H9 (cell line): ENCODE measurements around the gene PMF1. TPM values are rescaled to one million over a fixed set of nuclear protein-coding genes. Genes with fewer than 3 reads are reported as not detected.

Source experiments
- DNase-seq: peaks from one replicate; pipeline ENCODE4 v3.0.0-alpha.2; 2017
- H2AFZ ChIP-seq: one replicate; pipeline ENCODE4 v1.6.1; 2013; ENCODE audit warnings: mild to moderate bottlenecking, low read length, control low read depth, moderate library complexity
- H2AK5ac ChIP-seq: 2 replicates; pipeline ENCODE4 v1.6.1; 2013; ENCODE audit warnings: low read length, control low read depth, mixed read lengths; ENCODE audit not compliant: insufficient read length
- H2BK120ac ChIP-seq: one replicate; pipeline ENCODE4 v1.6.1; 2013; ENCODE audit warnings: low read depth, mild to moderate bottlenecking, low read length, control low read depth, inconsistent platforms; ENCODE audit not compliant: poor library complexity, severe bottlenecking
- H2BK12ac ChIP-seq: 2 replicates; pipeline ENCODE4 v1.6.1; 2013; ENCODE audit warnings: low read length, control low read depth, mixed read lengths, low read depth; ENCODE audit not compliant: insufficient read length
- H2BK15ac ChIP-seq: 2 replicates; pipeline ENCODE4 v1.6.1; 2013; ENCODE audit warnings: low read depth, low read length, control low read depth
- H2BK20ac ChIP-seq: one replicate; pipeline ENCODE4 v1.6.1; 2013; ENCODE audit warnings: low read depth, mild to moderate bottlenecking, low read length, control low read depth, inconsistent platforms; ENCODE audit not compliant: poor library complexity, severe bottlenecking
- H2BK5ac ChIP-seq: 2 replicates; pipeline ENCODE4 v1.6.1; 2013; ENCODE audit warnings: low read length, control low read depth, mixed read lengths; ENCODE audit not compliant: insufficient read length
- H3K14ac ChIP-seq: 2 replicates; pipeline ENCODE4 v1.6.1; 2013; ENCODE audit warnings: low read length, control low read depth; ENCODE audit not compliant: insufficient read depth
- H3K18ac ChIP-seq: 2 replicates; pipeline ENCODE4 v1.6.1; 2013; ENCODE audit warnings: low read depth, mild to moderate bottlenecking, mixed read lengths, low read length, control low read depth; ENCODE audit not compliant: insufficient read length
- H3K23ac ChIP-seq: 2 replicates; pipeline ENCODE4 v1.6.1; 2013; ENCODE audit warnings: low read length, control low read depth, mixed read lengths, low read depth; ENCODE audit not compliant: insufficient read length
- H3K23me2 ChIP-seq: 2 replicates; pipeline ENCODE4 v1.6.1; 2013; ENCODE audit warnings: low read depth, mild to moderate bottlenecking, mixed read lengths, low read length, control low read depth; ENCODE audit not compliant: insufficient read length, poor library complexity, severe bottlenecking
- H3K27ac ChIP-seq: 2 replicates; pipeline ENCODE4 v1.5.1; 2013; ENCODE audit warnings: low read length, control low read depth, mixed read lengths, low read depth; ENCODE audit not compliant: insufficient read length
- H3K27me3 ChIP-seq: 2 replicates; pipeline ENCODE4 v1.6.1; 2013; ENCODE audit warnings: low read length, control low read depth, inconsistent platforms; ENCODE audit not compliant: insufficient read depth
- H3K4ac ChIP-seq: 2 replicates; pipeline ENCODE4 v1.6.1; 2013; ENCODE audit warnings: low read depth, mild to moderate bottlenecking, control low read depth, inconsistent platforms, low read length, moderate library complexity
- H3K4me1 ChIP-seq: 2 replicates; pipeline ENCODE4 v1.6.1; 2013; ENCODE audit warnings: low read length, control low read depth, inconsistent platforms; ENCODE audit not compliant: insufficient read depth
- H3K4me2 ChIP-seq: 2 replicates; pipeline ENCODE4 v1.6.1; 2013; ENCODE audit warnings: low read length, control low read depth, mixed read lengths; ENCODE audit not compliant: insufficient read length, insufficient read depth
- H3K56ac ChIP-seq: 2 replicates; pipeline ENCODE4 v1.6.1; 2013; ENCODE audit warnings: low read depth, mild to moderate bottlenecking, mixed read lengths, low read length, control low read depth; ENCODE audit not compliant: insufficient read length
- H3K79me1 ChIP-seq: 2 replicates; pipeline ENCODE4 v1.6.1; 2013; ENCODE audit warnings: low read depth, mild to moderate bottlenecking, moderate library complexity, low read length, control low read depth, inconsistent platforms; ENCODE audit not compliant: insufficient read depth, poor library complexity, severe bottlenecking
- H3K79me2 ChIP-seq: 2 replicates; pipeline ENCODE4 v1.6.1; 2013; ENCODE audit warnings: low read length, control low read depth, inconsistent platforms; ENCODE audit not compliant: insufficient read depth
- H3K9ac ChIP-seq: 2 replicates; pipeline ENCODE4 v1.6.1; 2013; ENCODE audit warnings: low read length, control low read depth, mixed read lengths; ENCODE audit not compliant: insufficient read length; ENCODE audit errors: extremely low read depth
- H3K9me3 ChIP-seq: one replicate; pipeline ENCODE4 v1.6.1; 2013; ENCODE audit warnings: low read depth, low read length, inconsistent platforms; ENCODE audit not compliant: control insufficient read depth
- H3T11ph ChIP-seq: one replicate; pipeline ENCODE4 v1.6.1; 2013; ENCODE audit warnings: mild to moderate bottlenecking, low read length, control low read depth, inconsistent platforms
- H4K20me1 ChIP-seq: one replicate; pipeline ENCODE4 v1.6.1; 2013; ENCODE audit not compliant: control insufficient read depth, insufficient read length, insufficient read depth
- H4K5ac ChIP-seq: 2 replicates; pipeline ENCODE4 v1.6.1; 2013; ENCODE audit warnings: low read depth, mild to moderate bottlenecking, mixed read lengths, low read length, control low read depth; ENCODE audit not compliant: insufficient read length
- H4K8ac ChIP-seq: replicated peaks from 2 replicates; pipeline ENCODE4 v1.6.1; 2013; ENCODE audit warnings: low read length, control low read depth, mixed read lengths, low read depth; ENCODE audit not compliant: insufficient read length
- H4K91ac ChIP-seq: 2 replicates; pipeline ENCODE4 v1.6.1; 2013; ENCODE audit warnings: low read depth, mild to moderate bottlenecking, moderate library complexity, mixed read lengths, low read length, control low read depth; ENCODE audit not compliant: insufficient read length
- H3K27ac Mint-ChIP-seq, 3 experiments: 2 replicates in 2 of 3; 3 replicates in 1 of 3; pipeline ENCODE4 v1.8.0; 2020 to 2021; ENCODE audit warnings: mixed read lengths in 3 of 3, mild to moderate bottlenecking in 1 of 3, moderate library complexity in 1 of 3
- H3K27me3 Mint-ChIP-seq: 2 replicates; pipeline ENCODE4 v1.8.0; 2021; ENCODE audit warnings: low read depth, mild to moderate bottlenecking, moderate library complexity, mixed read lengths
- H3K36me3 Mint-ChIP-seq, 3 experiments: 2 replicates in 2 of 3; 3 replicates in 1 of 3; pipeline ENCODE4 v1.8.0; 2020 to 2021; ENCODE audit warnings: low read depth in 3 of 3, mixed read lengths in 3 of 3; ENCODE audit not compliant: insufficient read depth in 1 of 3
- H3K4me1 Mint-ChIP-seq, 2 experiments: 2 replicates each; pipeline ENCODE4 v1.8.0; 2020; ENCODE audit warnings: mixed read lengths in 2 of 2
- H3K4me3 Mint-ChIP-seq, 2 experiments: 2 replicates in 1 of 2; 3 replicates in 1 of 2; pipeline ENCODE4 v1.8.0; 2020 to 2021; ENCODE audit warnings: mild to moderate bottlenecking in 2 of 2, mixed read lengths in 2 of 2, moderate library complexity in 1 of 2
- H3K9me3 Mint-ChIP-seq, 2 experiments: 2 replicates in 1 of 2; 3 replicates in 1 of 2; pipeline ENCODE4 v1.8.0; 2020; ENCODE audit warnings: mild to moderate bottlenecking in 2 of 2, mixed read lengths in 2 of 2, moderate library complexity in 1 of 2
- CTCF ChIP-seq: fragments of 200-600 bp; sonication (generic); conservative IDR thresholded peaks from 3 replicates; pipeline ENCODE4 v1.8.0; 2021; ENCODE audit warnings: antibody characterized with exemption, mild to moderate bottlenecking
- WGBS: extraction: QIAGEN DNeasy Blood & Tissue Kit; methylation state at CpG from one replicate; pipeline ENCODE4 v1.1.7; 2013; ENCODE audit warnings: missing lambda C conversion rate, low lambda C conversion rate, mixed read lengths; ENCODE audit not compliant: insufficient read length; ENCODE audit errors: extremely low coverage; 5-methylcytosine and 5-hydroxymethylcytosine counted together
- total RNA-seq: library from RNA; stranded (reverse); gene quantifications from 2 replicates; pipeline ENCODE4 v1.2.1, GENCODE V29; 2021

Gene PMF1
- total RNA-seq, 1 experiment from 2014 or later, result 136 TPM

GRCh38 chr1:156193488-156194299 is 19.1 kb upstream of the PMF1 start, which contains the start of gene SLC25A44:
SLC25A44 (plus strand) TSS chr1:156194104; CDS start chr1:156199848, 5,744 bp downstream.
- Histone ChIP-seq H3K79me1 (peaks cover 10% of the 10 kb centered on the region), H4K91ac (no peak within 1 kb of the TSS), H2BK5ac (peak within 1 kb of the TSS; percentile 80), H3K14ac (peak within 1 kb of the TSS; percentile 77; the same call in 1 of the 2 replicates), H3K56ac (no peak within 1 kb of the TSS), H4K20me1 (no peaks in the 10 kb centered on the region), H3T11ph (no peak within 1 kb of the TSS), H3K9ac (peak within 1 kb of the TSS; percentile 68), H3K27me3 (no peaks in the 10 kb centered on the region), H2AFZ (no peak within 1 kb of the TSS), H3K27ac (peak within 1 kb of the TSS; percentile 26), H2BK120ac (no peak within 1 kb of the TSS), H2BK12ac (no peak within 1 kb of the TSS), H3K4me2 (peak within 1 kb of the TSS; percentile 89), H3K9me3 (peaks cover 5% of the 10 kb centered on the region), H3K23ac (no peak within 1 kb of the TSS), H3K4me1 (peaks cover 10% of the 10 kb centered on the region; the same call in 1 of the 2 replicates), H3K18ac (peak within 1 kb of the TSS; percentile 88), H4K8ac (no peak within 1 kb of the TSS), H4K5ac (peak within 1 kb of the TSS; percentile 34), H2BK15ac (no peak within 1 kb of the TSS), H3K4ac (peak within 1 kb of the TSS; percentile 13; the same call in 1 of the 2 replicates), H2AK5ac (no peak within 1 kb of the TSS), H3K79me2 (peaks cover 20% of the 10 kb centered on the region; the same call in 1 of the 2 replicates), H2BK20ac (no peak within 1 kb of the TSS), H3K23me2 (peaks cover 11% of the 10 kb centered on the region)
- peak; percentile 60 for TF ChIP-seq CTCF
- peaks cover 31 to 40% of the 10 kb centered on the region in 2 experiments for H3K4me1 Mint-ChIP-seq
- no CpG with 5 or more reads among the region's 59 CpGs for WGBS
- no peaks in the 10 kb centered on the region; the same call in 1 of the 2 replicates for H3K27me3 Mint-ChIP-seq
- H3K4me3 Mint-ChIP-seq, result peak within 1 kb of the TSS; percentile 95 to 100
- peaks cover 11% of the 10 kb centered on the region in 2 experiments for H3K9me3 Mint-ChIP-seq
- H3K36me3 Mint-ChIP-seq, result peaks cover 3 to 31% (median 21%) of the 10 kb centered on the region in 3 experiments; a peak in 6 of 7 replicates
- DNase-seq, result peak; percentile 98
- H3K27ac Mint-ChIP-seq, result peak within 1 kb of the TSS; percentile 89 to 98 (median 97)
